K562 (cell line): ENCODE data around the gene HMCN1. TPM values are rescaled to one million over a fixed set of nuclear protein-coding genes. Genes with fewer than 3 reads are reported as not detected.

Source experiments
- ARID1B ChIP-seq: fragments of 450-650 bp; IDR thresholded peaks from 2 replicates; pipeline ENCODE4 v1.6.1; 2016; ENCODE audit warnings: antibody characterized with exemption, mild to moderate bottlenecking, inconsistent platforms
- ARNT ChIP-seq, 2 experiments: fragments of 450-650 bp; IDR thresholded peaks; 2 replicates each; pipeline ENCODE4 v1.6.1; 2016; ENCODE audit warnings: mild to moderate bottlenecking in 1 of 2
- ATF7 ChIP-seq: fragments of 450-650 bp; IDR thresholded peaks from 2 replicates; pipeline ENCODE4 v1.7.1; 2014; ENCODE audit warnings: mild to moderate bottlenecking, moderate library complexity
- BDP1 ChIP-seq: IDR thresholded peaks from 3 replicates; pipeline ENCODE4 v1.6.1; 2011; ENCODE audit not compliant: insufficient read length, insufficient read depth
- CBFA2T2 ChIP-seq: fragments of 450-650 bp; conservative IDR thresholded peaks from 2 replicates; pipeline ENCODE4 v1.6.1; 2017; ENCODE audit warnings: mild to moderate bottlenecking
- CREB3 ChIP-seq: fragments of 450-650 bp; conservative IDR thresholded peaks from 2 replicates; pipeline ENCODE4 v1.6.1; 2016; ENCODE audit warnings: missing genetic modification characterization, low read depth, mild to moderate bottlenecking, missing compliant biosample characterization, moderate library complexity
- HDAC8 ChIP-seq: fragments of 450-650 bp; IDR thresholded peaks from 2 replicates; pipeline ENCODE4 v1.6.1; 2016; ENCODE audit warnings: mild to moderate bottlenecking, missing genetic modification characterization, moderate library complexity, missing compliant biosample characterization
- HDGF ChIP-seq: fragments of 450-650 bp; IDR thresholded peaks from 2 replicates; pipeline ENCODE4 v1.6.1; 2016
- JUND ChIP-seq, 2 experiments: IDR thresholded peaks; 2 replicates in 1 of 2; 3 replicates in 1 of 2; pipeline ENCODE4 v1.6.1; 2011; ENCODE audit warnings: borderline replicate concordance in 2 of 2, low read depth in 2 of 2, low read length in 2 of 2, improper control_type of control experiment in 1 of 2, missing biosample characterization in 1 of 2, missing genetic modification characterization in 1 of 2, missing genetic modification reagents in 1 of 2
- KDM1A ChIP-seq, 2 experiments: fragments of 450-650 bp; IDR thresholded peaks; 2 replicates each; pipeline ENCODE4 v1.6.1; 2016; ENCODE audit warnings: mild to moderate bottlenecking in 2 of 2
- KLF16 ChIP-seq: IDR thresholded peaks from 2 replicates; pipeline ENCODE4 v1.6.1; 2016; ENCODE audit warnings: antibody characterized with exemption
- LEF1 ChIP-seq: fragments of 450-650 bp; IDR thresholded peaks from 2 replicates; pipeline ENCODE4 v1.6.1; 2016; ENCODE audit warnings: mild to moderate bottlenecking
- MTA3 ChIP-seq: fragments of 450-650 bp; formaldehyde crosslinking; IDR thresholded peaks from 2 replicates; pipeline ENCODE4 v1.6.1; 2017; ENCODE audit warnings: mild to moderate bottlenecking, borderline replicate concordance
- SMAD3 ChIP-seq: fragments of 450-650 bp; formaldehyde crosslinking; conservative IDR thresholded peaks from 2 replicates; pipeline ENCODE4 v1.4.0; 2020; ENCODE audit warnings: mild to moderate bottlenecking
- SMARCC2 ChIP-seq: fragments of 450-650 bp; IDR thresholded peaks from 2 replicates; pipeline ENCODE4 v1.6.1; 2017; ENCODE audit warnings: antibody characterized with exemption, moderate library complexity, mild to moderate bottlenecking, low read depth
- SUPT5H ChIP-seq: fragments of 450-650 bp; IDR thresholded peaks from 2 replicates; pipeline ENCODE4 v1.6.1; 2016
- TCF3 ChIP-seq: sonication (generic); formaldehyde crosslinking; IDR thresholded peaks from 2 replicates; pipeline ENCODE4 v1.4.0; 2020; ENCODE audit warnings: mild to moderate bottlenecking, missing genetic modification reagents
- TSHZ1 ChIP-seq: fragments of 250-450 bp; sonication (Bioruptor Pico); IDR thresholded peaks from 2 replicates; pipeline ENCODE4 v1.4.0; 2020; ENCODE audit warnings: mild to moderate bottlenecking, moderate library complexity
- ZBTB11 ChIP-seq, 3 experiments: fragments of 200-800 bp in 1 of 3; fragments of 250-450 bp in 1 of 3; fragments of 450-650 bp in 1 of 3; sonication (Bioruptor Pico) in 1 of 3; sonication (Bioruptor generic) in 1 of 3; formaldehyde crosslinking in 1 of 3; IDR thresholded peaks; 2 replicates each; pipeline versions ENCODE4 v1.6.1 to v1.8.0; 2016 to 2022; ENCODE audit warnings: mild to moderate bottlenecking in 2 of 3, missing genetic modification characterization in 2 of 3, missing compliant biosample characterization in 1 of 3, moderate library complexity in 1 of 3
- ZNF232 ChIP-seq: sonication (generic); formaldehyde crosslinking; IDR thresholded peaks from 2 replicates; pipeline ENCODE4 v1.8.0; 2022; ENCODE audit warnings: mild to moderate bottlenecking, missing genetic modification reagents
- ZNF239 ChIP-seq: fragments of 250-450 bp; sonication (Bioruptor Pico); IDR thresholded peaks from 2 replicates; pipeline ENCODE4 v1.4.0; 2020; ENCODE audit warnings: mild to moderate bottlenecking
- ZNF431 ChIP-seq: sonication (generic); formaldehyde crosslinking; IDR thresholded peaks from 2 replicates; pipeline ENCODE4 v1.8.0; 2022; ENCODE audit warnings: mild to moderate bottlenecking, missing genetic modification reagents
- ZNF589 ChIP-seq: fragments of 200-800 bp; sonication (Bioruptor generic); IDR thresholded peaks from 2 replicates; pipeline ENCODE4 v1.6.1; 2016; ENCODE audit warnings: low read depth, missing genetic modification characterization, missing compliant biosample characterization
- polyA plus RNA-seq, 8 experiments: library from polyadenylated mRNA; depleted of rRNA in 4 of 8; stranded (reverse) in 5 of 8; unstranded in 3 of 8; fragments of >200 nt; fragmentation: Nextera tagmentation in 2 of 8; fragmentation: Illumina TruSeq in 1 of 8; extraction: Ambion mirVana in 2 of 8; extraction: Trizol in 1 of 8; gene quantifications; 2 replicates each; pipeline versions ENCODE4 v1.2.1 to v1.2.3, GENCODE V29; 2011 to 2014; ENCODE audit warnings: inconsistent platforms in 1 of 8, missing spikeins in 1 of 8
- total RNA-seq, 7 experiments: library from RNA; depleted of rRNA in 6 of 7; stranded (reverse); fragments of >200 nt in 6 of 7; fragmentation: Illumina TruSeq in 2 of 7; extraction: Trizol in 2 of 7; gene quantifications; 2 replicates each; pipeline versions ENCODE4 v1.2.1 to v1.2.3, GENCODE V29; 2011 to 2021; ENCODE audit warnings: low replicate concordance in 1 of 7

HMCN1 gene
- total and polyA plus RNA-seq, 9 of the 15 experiments (the other 6 are each of a cell fraction or from before 2014, with no cell fraction given): 0.07 to 0.36 (median 0.21) TPM

DNA sequence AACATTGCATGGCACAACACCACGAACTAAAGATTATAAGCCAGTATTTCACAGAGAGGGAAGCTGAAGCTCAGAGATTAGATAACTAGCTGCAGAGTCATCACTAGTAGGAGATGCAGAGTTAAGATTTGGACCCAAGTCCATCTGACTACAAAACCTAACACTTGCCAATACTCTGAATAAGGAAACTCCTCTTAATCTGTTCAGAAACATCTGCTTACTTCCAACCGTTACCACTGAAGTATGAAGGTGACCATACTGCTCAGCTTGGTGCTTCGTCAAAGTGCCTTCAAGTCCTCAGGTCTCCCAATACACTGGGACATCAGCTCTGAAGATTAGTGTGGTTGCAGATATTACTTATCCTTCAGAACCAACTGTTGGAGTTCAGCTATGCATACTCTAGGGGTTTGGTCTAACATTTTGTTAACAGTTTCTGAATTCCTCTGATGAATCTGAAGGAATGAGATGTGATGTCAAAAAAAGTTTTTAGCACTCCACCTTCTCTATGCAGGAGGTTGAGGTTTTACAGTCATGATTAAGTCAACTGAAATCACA, 461.3 kb downstream of the HMCN1 start (continued):
- TF ChIP-seq CREB3 (tag) (peak; percentile 60), ARNT (IDR thresholded peaks at IDR 0.05) (peak; percentile 35 to 73; a peak in 2 of 4 replicates), SMAD3 (CRISPR knock-in tag) (peak; percentile 85; the same call in 1 of the 2 replicates), ZNF589 (CRISPR knock-in tag) (peak; percentile 84), CBFA2T2 (peak; percentile 96), JUND (IDR thresholded peaks at IDR 0.05; ENCODE audit: borderline replicate concordance, low read depth, low read length) (peak; percentile 67), JUND (tag; IDR thresholded peaks at IDR 0.05; ENCODE audit: borderline replicate concordance, low read depth, low read length) (no peak; the same call in 1 of the 3 replicates), TCF3 (CRISPR knock-in tag) (peak; percentile 97), LEF1 (peak; percentile 80), HDGF (no peak), SMARCC2 (peak; percentile 97), ATF7 (peak; percentile 40; the same call in 1 of the 2 replicates), HDAC8 (tag) (no peak), ZNF239 (CRISPR knock-in tag) (peak; percentile 62), KDM1A (IDR thresholded peaks at IDR 0.05) (peak; percentile 74 to 81), MTA3 (peak; percentile 85), BDP1 (no peak), ZNF232 (CRISPR knock-in tag) (no peak), ZNF431 (CRISPR knock-in tag) (no peak), ARID1B (peak; percentile 98), ZBTB11 (CRISPR knock-in tag; IDR thresholded peaks at IDR 0.05) (peak in 1 of 3 experiments; percentile 81; a peak in 2 of 6 replicates), KLF16 (peak; percentile 87), SUPT5H (no peak), TSHZ1 (CRISPR knock-in tag) (no peak)
